NCI-H524 (cell line): ENCODE measurements around the gene SPTBN2.
"Not testable (repeated sequence)": the region's sequence is repeated elsewhere in the genome, so short reads cannot be mapped to it uniquely, and the experiment has no call there.

Experiments used
- DNase-seq, 2 experiments: peaks; one replicate each; lab custom pipeline; 2025; lab: John Stamatoyannopoulos, UW

Gene SPTBN2

GRCh38 chr11:66685276-66686099 lies 43.5 kb downstream of the SPTBN2 start:
- peak in 1 of 2 experiments; percentile 81 for DNase-seq

- no peak for DNase-seq
Measured at GRCh38 chr11:66684635-66685034, 44.4 kb downstream of the SPTBN2 start.

- no peak for DNase-seq
Measured at GRCh38 chr11:66683877-66684276, 45.1 kb downstream of the SPTBN2 start.

GRCh38 chr11:66680966-66681645 lies 47.9 kb downstream of the SPTBN2 start:
- no peak for DNase-seq

- DNase-seq = peak; percentile 82 to 94
Measured at GRCh38 chr11:66677599-66678375, 51.2 kb downstream of the SPTBN2 start, which contains the start of gene RBM4B. Gene RBM4B (minus strand): TSS chr11:66677887. CDS start chr11:66677079, 808 bp downstream.

- DNase-seq = no peak
Measured at GRCh38 chr11:66676931-66677598, 52.0 kb downstream of the SPTBN2 start.

- DNase-seq = no peak
Measured at GRCh38 chr11:66676282-66676919, 52.6 kb downstream of the SPTBN2 start.

- no peak for DNase-seq
Measured at GRCh38 chr11:66674964-66675602, 53.9 kb downstream of the SPTBN2 start.

- DNase-seq = no peak
Measured at GRCh38 chr11:66670816-66671215, 58.2 kb downstream of the SPTBN2 start.

- DNase-seq = no peak
Measured at GRCh38 chr11:66665369-66665768, 63.6 kb downstream of the SPTBN2 start.

- DNase-seq = peak; percentile 49 to 62
Measured at GRCh38 chr11:66663741-66664296, 65.2 kb downstream of the SPTBN2 start.

GRCh38 chr11:66659763-66660162 lies 69.3 kb downstream of the SPTBN2 start:
- DNase-seq = no peak

GRCh38 chr11:66653123-66653522 lies 75.9 kb downstream of the SPTBN2 start:
- no peak for DNase-seq

GRCh38 chr11:66652651-66653050 lies 76.4 kb downstream of the SPTBN2 start:
- DNase-seq = no peak

- no peak for DNase-seq
Measured at GRCh38 chr11:66651016-66651415, 78.0 kb downstream of the SPTBN2 start.

GRCh38 chr11:66649903-66650302 lies 79.1 kb downstream of the SPTBN2 start:
- DNase-seq = no peak

- no peak for DNase-seq
Measured at GRCh38 chr11:66646828-66647227, 82.2 kb downstream of the SPTBN2 start.

- no peak for DNase-seq
Measured at GRCh38 chr11:66643745-66644437, 85.1 kb downstream of the SPTBN2 start.

- DNase-seq = no peak
Measured at GRCh38 chr11:66641834-66642233, 87.2 kb downstream of the SPTBN2 start.

- not testable (repeated sequence) for DNase-seq
Measured at GRCh38 chr11:66639814-66640340, 89.1 kb downstream of the SPTBN2 start.
